IPS DF 4.7 (cell line): Measurements from ENCODE around the gene TLE4.

ENCODE experiments used
- DNase-seq: peaks from one replicate; pipeline ENCODE4 v3.0.0-alpha.2; 2013; ENCODE audit warnings: low spot score; ENCODE audit errors: extremely low read depth

TLE4 gene

GRCh38 chr9:79570448-79571308 is 1.1 kb upstream of the TLE4 start:
- no peak for DNase-seq

DNA sequence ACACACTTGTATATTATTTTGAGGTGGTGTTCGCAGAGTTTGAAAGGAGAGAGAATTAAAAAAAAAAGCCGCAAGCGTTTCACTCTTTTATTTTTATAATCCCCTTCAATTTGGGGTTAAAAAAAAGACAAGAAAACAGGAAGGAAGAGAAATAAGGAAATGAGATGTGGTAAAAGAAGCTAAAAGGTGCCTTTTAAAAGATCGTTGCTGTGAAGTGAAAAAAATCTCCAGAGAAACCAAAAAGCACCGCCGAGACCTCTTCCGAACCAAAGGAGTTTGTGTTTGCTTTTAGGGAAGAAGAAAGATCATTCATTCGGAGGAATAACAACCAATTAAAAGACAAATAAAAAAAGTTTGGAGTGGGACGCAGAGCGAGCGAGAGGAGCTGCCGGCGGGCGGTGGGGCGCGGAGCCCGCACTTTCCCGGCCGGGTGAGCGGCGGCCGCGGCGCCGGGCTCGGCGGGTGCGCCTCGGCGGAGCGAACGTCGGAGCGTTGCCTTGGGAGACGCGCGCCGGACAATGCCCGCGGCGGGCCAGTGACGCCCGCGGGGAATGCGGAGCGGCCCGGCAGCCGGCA is 355 bp downstream of the TLE4 start:
- no peak for DNase-seq

DNA sequence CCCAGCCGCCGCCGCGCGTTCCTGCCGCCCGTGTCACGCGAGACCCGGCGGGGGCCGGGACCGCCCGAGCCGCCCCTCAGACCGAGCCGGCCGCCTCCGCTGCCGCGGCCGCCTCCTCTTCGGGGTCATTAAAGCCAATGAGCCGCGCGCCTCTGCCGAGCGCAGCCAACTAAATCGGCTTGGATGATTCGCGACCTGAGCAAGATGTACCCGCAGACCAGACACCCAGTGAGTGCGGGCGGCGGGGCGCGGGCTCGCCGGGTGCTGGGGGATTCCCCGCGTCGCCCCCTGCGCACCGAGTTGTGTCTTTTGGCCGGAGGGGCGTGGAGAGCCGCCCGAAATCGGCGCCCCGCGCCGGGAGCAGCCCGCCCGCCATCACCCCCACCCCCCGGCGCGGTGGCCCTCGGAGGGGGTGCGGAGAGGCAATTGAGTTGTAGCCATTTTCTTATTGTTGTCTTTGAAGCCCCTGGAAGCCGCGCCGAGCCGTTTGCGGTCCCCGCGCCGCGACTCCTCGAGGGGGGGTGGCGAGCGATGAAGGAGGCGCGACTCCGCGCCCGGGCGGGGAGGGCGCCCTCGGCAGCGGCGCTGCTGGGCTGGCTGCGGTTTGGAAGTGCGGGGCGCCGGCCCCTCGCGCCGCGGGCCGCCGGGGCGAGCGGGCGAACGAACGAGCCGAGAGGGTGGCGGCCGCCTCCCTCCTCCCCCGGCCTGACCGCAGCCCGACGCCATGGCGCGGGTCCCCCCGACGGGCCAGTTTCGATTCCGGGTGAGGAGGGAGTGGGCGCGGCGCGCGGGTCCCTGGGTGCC is 1.0 kb downstream of the TLE4 start:
- no peak for DNase-seq

DNA sequence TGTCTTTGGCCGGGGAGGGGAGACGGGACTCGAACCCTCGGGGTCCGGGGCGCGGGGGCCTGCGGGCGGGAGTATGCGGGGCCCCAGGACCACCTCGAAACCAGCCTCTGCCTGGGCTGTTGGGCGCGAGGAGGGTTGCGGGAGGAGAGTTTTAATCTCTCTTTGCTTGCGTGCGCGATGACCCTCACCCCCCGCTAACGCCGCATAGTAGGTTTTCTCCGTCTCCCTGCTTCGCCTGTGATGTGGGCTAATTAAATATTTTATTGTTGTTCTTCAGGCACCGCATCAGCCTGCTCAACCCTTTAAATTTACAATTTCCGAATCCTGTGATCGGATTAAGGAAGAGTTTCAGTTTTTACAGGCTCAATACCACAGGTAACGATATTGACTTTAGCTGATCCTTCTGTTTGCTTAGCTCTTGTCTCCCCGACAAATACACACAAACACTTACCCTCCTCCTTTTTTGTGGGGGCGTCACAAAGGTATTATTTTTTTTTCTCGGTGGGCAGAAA is 1.7 kb downstream of the TLE4 start:
- no peak for DNase-seq

GRCh38 chr9:79574136-79574535 is 2.4 kb downstream of the TLE4 start:
- no peak for DNase-seq

DNA sequence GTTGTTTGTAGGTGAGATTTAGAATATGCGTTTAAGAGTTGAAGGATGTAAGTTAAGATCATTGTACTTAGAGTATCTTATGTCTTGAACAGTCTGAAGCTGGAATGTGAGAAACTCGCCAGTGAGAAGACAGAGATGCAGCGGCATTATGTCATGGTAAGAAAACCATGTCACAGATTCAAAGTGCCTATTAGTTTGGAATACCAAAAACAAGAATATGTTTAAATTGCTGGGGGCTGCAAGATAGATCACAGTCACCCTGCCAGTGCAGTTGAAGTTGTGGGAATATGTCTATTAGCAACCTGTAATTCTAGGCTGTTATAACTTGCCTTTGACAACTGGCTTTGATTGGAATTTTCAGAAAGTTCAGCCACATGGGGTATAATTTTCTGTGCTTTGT is 3.0 kb downstream of the TLE4 start:
- DNase-seq, result no peak

DNA sequence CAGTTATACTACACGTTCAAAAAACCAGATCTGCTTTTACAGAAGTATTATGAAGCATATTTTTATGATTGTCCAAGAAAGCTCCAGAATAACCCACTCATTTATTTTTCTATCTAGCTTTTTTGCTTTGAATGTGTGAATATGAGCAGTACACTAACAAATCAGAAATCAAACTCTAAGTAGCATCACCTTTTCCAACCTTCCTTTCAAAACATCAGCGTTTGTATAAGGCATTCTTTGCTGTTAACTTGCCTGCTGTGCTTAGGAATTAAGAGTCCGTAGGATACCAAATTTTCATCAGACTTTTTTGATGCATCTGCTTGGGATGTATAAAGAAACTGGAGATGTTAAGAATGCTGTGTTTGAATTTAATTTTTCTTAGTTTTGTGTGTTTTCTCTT is 3.8 kb downstream of the TLE4 start:
- no peak for DNase-seq

DNA sequence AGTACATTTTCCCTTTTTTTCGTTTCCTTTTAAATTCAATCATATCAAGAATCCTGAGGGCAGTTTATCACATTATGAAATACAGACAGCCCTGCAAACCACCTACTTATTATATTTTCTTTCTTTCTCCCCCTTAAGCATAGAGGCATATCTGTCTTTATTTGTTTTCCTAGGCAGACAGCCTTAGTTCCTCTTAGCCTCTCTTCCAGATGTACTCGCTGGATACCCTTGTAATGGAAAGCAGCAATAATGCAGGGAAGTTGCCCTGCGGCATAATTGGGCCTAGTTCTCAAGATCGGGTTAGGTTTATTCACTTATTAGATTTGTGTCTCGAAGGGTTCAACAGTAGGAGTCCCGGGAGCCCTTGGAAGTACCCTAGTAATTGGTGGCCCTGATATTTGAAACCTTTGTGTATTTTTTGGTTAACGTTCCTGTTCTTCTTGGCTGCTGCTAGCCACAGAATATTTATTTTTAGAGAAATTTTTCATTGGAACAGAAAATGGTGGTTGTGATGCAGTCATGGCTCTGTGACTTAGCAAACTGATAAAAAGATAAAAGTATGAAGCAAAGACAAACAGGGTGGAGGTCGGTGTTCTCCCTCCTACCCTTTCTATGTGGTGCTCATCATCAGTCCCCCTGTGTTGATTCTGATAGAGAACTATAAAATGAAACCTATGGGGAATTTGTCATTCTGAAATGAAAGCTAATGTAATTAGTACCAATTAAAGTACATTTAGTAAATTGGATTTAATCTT is 6.4 kb downstream of the TLE4 start:
- DNase-seq, result no peak

DNA sequence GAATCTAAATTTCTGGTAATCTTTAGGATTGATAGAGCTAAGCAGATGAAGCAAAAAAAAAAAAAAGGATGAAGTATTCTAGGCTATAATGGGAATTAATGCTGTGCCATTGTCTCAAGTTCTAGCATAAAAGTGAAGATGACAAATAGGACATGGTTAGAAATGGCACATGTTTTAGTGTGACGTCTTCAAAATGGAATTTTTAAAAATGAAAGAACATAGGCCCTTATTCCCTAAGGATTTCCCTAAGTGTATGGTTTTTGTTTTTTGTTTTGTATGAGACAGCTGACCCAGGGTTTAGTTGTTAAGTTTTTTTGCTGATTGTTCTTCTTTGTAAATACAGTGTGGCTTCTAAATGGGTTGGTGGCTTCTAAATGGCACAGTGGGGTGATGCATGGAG is 7.1 kb downstream of the TLE4 start:
- DNase-seq, result no peak

DNA sequence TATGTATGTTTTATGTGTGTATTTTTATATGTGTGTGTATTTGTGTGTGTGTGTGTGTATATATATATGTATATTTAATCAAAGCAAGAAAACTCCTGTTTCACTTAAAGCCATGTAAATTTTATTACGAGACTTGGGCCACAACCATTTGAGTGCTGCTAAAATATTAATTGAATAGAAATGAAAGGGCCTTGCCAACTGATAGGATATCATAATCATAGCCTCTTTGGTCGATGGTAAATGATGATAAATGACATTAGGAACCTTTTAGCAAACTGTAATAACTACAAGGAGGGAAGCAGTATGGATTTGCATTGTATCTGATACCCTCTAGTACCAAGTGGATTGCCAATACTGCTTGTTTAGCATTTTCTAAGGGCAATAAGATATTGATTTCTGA is 7.9 kb downstream of the TLE4 start:
- no peak for DNase-seq

DNA sequence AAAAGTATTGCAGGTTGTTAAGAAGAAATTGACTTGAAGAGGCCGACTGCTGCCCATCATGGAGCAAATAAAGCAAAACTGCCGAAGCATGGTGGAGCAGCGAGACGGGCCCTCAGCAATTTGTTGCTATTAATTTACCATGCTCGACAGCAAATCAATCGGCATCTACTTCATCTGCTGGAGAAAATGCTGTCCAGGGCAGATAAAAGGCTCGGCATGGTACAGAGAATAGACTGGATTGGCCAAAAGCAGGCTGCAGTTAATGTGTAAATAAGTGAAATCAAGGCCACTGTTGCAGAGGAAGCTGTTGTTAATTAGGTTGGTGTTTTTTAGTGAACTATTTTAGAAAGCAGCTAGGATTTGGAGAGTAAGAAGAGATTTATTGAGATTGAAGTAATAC is 8.3 kb downstream of the TLE4 start:
- no peak for DNase-seq

DNA sequence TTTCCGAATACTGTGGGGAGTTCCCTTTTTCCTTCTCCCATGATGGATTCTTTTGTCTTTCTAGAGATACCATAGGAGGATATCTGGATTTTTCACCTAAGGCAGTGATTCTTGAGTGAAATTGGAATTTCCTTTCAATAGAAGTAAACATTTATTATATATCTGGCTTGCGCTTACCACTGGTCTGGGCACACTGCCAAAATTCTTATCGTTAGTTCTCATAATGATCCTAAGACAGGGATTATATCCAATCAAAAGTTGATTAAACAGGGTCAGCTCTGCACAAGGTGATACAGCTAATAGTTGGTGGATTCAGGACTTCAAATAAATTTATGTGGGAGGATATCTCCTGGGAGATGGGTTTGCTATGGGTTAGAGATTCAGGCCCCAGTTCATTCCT is 9.6 kb downstream of the TLE4 start:
- DNase-seq, result no peak

GRCh38 chr9:79581794-79582193 is 10.0 kb downstream of the TLE4 start:
- no peak for DNase-seq

- DNase-seq, result no peak
Measured at GRCh38 chr9:79583952-79584654, 12.3 kb downstream of the TLE4 start.

DNA sequence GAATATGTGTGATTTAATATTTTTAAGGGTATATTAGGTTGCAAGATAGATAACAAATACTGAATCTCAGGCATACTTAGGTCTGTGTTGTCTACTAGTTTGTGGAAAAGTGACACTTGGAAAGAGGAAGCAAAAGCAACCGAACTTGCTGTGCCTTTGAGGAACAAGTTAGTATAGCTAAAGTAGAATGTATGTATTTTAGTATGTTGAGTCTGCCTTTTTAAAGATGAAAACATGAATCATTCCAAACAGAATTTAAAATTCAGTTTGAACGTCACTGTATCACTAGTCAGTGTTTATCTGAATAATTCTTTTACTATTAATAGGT is 12.9 kb downstream of the TLE4 start:
- DNase-seq, result no peak

DNA sequence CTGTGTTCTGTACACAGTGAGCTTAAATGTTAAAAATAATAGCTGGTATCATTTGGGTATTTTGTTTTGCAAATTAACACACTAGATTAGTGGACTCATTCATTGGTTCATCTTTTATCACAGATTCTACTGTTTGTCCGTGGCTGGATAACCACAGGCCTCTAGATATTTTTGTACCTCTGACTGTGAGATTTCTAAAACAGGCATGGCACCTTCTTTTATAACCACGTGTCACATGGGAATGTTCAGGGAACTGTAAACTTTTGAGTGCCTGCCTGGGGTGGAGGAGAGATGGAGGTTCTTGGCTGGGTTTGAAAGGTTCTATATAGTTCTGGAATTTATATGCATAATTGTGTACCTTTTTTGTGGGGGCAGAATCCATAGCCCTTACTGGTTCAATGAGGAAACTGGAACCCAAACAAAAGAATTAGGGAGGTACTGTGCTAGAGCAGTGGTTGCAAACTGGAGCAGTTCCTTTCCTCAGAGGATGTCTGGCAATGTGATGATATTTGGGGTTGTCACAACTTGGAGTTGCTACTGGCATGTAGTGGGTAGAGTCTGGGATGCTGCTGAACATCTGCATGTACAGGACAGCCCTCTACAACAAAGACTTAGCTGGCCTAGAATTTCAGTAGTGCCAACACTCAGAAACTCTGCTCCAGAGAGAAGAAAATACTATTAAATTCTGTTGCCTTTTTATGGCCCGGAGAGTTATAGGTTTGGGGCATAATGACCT is 16.9 kb downstream of the TLE4 start:
- DNase-seq, result no peak

DNA sequence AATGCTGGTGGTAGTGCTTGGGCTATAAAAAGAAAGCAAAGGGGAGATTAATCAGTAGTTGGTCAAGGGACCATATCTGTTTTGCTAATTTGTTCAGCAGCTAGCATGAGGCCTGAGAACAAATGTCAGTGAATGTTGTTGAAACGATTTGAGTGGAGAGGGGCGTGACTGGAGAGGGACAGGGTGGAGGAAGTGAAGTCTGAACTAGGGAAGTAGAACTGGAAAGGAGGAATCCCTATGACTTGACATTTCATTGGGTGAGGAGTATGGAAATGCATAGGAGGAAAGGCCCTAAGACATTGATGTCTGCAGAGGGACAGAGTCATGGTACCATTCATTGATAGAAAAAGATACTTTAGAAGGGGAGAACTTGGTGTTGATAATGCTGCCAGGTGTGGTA is 19.7 kb downstream of the TLE4 start:
- DNase-seq, result no peak

GRCh38 chr9:79592726-79593493 is 21.1 kb downstream of the TLE4 start:
- DNase-seq, result no peak

- DNase-seq, result no peak
Measured at GRCh38 chr9:79598562-79599345, 27.0 kb downstream of the TLE4 start.
